Activated CD4-positive, alpha-beta T cell treated with anti-CD3 and anti-CD28 coated beads, Interleukin-2, amount 10 ng/mL, durations not matched to agents 24 days and 14 days (primary cell): ENCODE data around the gene PTPN5. TPM values are rescaled to one million over a fixed set of nuclear protein-coding genes. Genes with fewer than 3 reads are reported as not detected.

ENCODE experiments used
- DNase-seq: peaks from one replicate; pipeline ENCODE4 v3.0.0; 2022
- H3K27ac Mint-ChIP-seq: one replicate; pipeline ENCODE4 v1.8.0; 2022; ENCODE audit warnings: mild to moderate bottlenecking, mixed read lengths
- H3K27me3 Mint-ChIP-seq: one replicate; pipeline ENCODE4 v1.8.0; 2022; ENCODE audit warnings: mixed read lengths
- H3K36me3 Mint-ChIP-seq: one replicate; pipeline ENCODE4 v1.8.0; 2022; ENCODE audit warnings: low read depth, mild to moderate bottlenecking, mixed read lengths
- H3K4me1 Mint-ChIP-seq: one replicate; pipeline ENCODE4 v1.8.0; 2021; ENCODE audit warnings: mixed read lengths
- H3K4me3 Mint-ChIP-seq: one replicate; pipeline ENCODE4 v1.8.0; 2022; ENCODE audit warnings: mild to moderate bottlenecking, moderate library complexity, mixed read lengths
- H3K9me3 Mint-ChIP-seq: one replicate; pipeline ENCODE4 v1.8.0; 2021; ENCODE audit warnings: mixed read lengths
- intact Hi-C: fragments of 100-400 bp; cut with micrococcal nuclease; formaldehyde crosslinking; loops from one replicate; pipeline ENCODE4 v1.15.1; 2023
- total RNA-seq: library from RNA; stranded (reverse); gene quantifications from 2 replicates; pipeline ENCODE4 v1.2.3, GENCODE V29; 2022

Gene PTPN5
- total RNA-seq, 1 donor from 2014 or later, result not detected

DNA sequence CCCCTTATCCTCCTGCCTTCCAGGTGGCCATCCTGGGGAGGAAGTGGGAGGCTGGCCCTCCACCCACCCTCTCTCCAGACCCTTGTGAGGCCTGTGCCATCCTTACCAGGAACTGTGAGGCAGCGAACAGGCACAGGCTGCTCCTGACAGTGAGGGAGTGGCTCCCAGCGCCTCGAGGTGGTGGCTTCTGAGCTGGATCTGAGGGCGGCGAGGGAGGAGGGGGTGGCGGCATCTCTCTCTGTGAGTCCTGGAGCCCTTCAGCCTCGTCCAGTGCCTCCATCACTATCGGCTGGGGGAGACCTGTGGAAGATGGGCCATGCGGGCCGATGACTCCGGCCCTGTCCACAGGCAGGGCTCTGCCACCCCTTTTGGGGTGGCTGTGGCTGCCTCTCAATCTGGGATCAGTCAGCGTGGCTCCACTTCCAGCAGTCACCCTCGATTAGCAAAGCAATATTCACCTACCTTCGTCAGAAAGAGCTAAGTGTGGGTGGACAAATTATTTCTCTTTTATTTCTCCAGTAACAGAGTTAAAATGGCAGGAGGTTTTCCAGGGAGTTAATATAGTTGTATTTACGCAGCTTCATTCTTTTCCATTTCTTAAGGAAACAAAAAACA lies 47.6 kb downstream of the PTPN5 start:
- Mint-ChIP-seq H3K27ac (no peak overlapping the region), H3K27me3 (no peaks in the 10 kb centered on the region), H3K4me3 (no peak overlapping the region), H3K36me3 (no peaks in the 10 kb centered on the region), H3K9me3 (no peaks in the 10 kb centered on the region), H3K4me1 (no peaks in the 10 kb centered on the region)
- no peak for DNase-seq
- intact Hi-C loops, result no loop called here

GRCh38 chr11:18743365-18743764 lies 48.2 kb downstream of the PTPN5 start:
- Mint-ChIP-seq H3K4me1 (no peaks in the 10 kb centered on the region), H3K4me3 (no peak overlapping the region), H3K27me3 (no peaks in the 10 kb centered on the region), H3K36me3 (no peaks in the 10 kb centered on the region), H3K9me3 (no peaks in the 10 kb centered on the region), H3K27ac (no peak overlapping the region)
- intact Hi-C loops, result no loop called here
- no peak for DNase-seq

GRCh38 chr11:18741783-18742182 lies 49.8 kb downstream of the PTPN5 start:
- DNase-seq, result no peak
- Mint-ChIP-seq H3K27me3 (no peaks in the 10 kb centered on the region), H3K4me1 (no peaks in the 10 kb centered on the region), H3K9me3 (no peaks in the 10 kb centered on the region), H3K36me3 (no peaks in the 10 kb centered on the region), H3K4me3 (no peak overlapping the region), H3K27ac (no peak overlapping the region)
- intact Hi-C loops, result no loop called here

DNA sequence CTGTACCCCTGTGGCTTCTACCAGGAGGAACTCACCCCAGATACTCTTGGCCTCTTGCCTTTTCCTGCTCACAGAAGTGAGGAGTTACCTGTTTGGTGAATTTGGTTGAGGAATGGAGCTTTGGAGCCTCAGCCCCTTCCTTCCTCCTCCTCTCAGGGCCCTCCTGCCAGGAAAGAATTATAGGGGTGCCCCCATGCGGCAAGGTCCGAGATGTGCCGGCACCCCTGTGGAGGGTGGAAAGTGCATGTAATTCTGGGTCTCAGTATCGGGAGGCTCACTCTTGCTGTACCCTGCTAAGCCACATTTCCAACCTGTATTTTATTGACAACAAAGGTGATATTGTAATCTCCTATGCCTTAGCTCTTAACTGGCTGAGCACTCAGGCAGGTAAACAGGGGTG lies 51.9 kb downstream of the PTPN5 start:
- peaks cover 4% of the 10 kb centered on the region for H3K27me3 Mint-ChIP-seq
- no peaks in the 10 kb centered on the region for H3K9me3 Mint-ChIP-seq
- no peak overlapping the region for H3K27ac Mint-ChIP-seq
- no peak for DNase-seq
- H3K36me3 Mint-ChIP-seq, result no peaks in the 10 kb centered on the region
- no peak overlapping the region for H3K4me3 Mint-ChIP-seq
- no peaks in the 10 kb centered on the region for H3K4me1 Mint-ChIP-seq
- intact Hi-C loops, result loop anchor here (10.0 kb wide), 1 partner anchor 495 kb away; the partner anchor contains the start of gene SAA2

GRCh38 chr11:18737642-18738041 lies 54.0 kb downstream of the PTPN5 start:
- no peaks in the 10 kb centered on the region for H3K4me1 Mint-ChIP-seq
- intact Hi-C loops, result loop anchor here (10.0 kb wide), 1 partner anchor 493 kb away; the partner anchor contains the start of gene SAA2
- H3K9me3 Mint-ChIP-seq, result no peaks in the 10 kb centered on the region
- no peaks in the 10 kb centered on the region for H3K36me3 Mint-ChIP-seq
- no peak overlapping the region for H3K4me3 Mint-ChIP-seq
- DNase-seq, result no peak
- H3K27ac Mint-ChIP-seq, result no peak overlapping the region
- peaks cover 4% of the 10 kb centered on the region for H3K27me3 Mint-ChIP-seq

DNA sequence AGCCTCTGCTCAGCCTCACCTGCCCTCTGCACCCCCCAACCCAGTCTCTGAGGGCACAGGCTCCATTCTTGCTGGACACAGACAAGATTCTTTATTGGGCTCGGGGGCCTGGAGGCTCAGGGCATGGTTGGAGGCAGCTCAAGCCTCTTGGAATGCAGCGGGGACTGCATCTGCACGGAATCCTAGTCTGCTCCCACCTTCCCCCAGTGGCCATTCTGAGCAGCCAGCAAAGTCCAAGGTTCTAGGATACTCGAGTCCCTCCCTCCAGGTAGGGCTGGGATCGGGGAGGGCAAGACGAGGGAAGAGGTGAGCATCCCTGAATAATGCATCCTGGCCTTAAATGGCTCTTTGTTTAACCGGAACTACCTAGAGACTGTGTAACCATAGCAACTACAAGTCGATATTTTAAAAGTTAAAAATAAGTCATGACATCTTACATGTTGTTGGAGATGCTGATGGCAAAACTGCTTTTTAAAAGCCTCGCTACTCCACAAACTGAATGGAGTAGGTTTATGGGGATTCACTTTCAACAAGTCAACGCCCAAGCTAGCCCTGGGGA lies 54.9 kb downstream of the PTPN5 start:
- no peaks in the 10 kb centered on the region for H3K9me3 Mint-ChIP-seq
- H3K4me1 Mint-ChIP-seq, result no peaks in the 10 kb centered on the region
- no peak overlapping the region for H3K4me3 Mint-ChIP-seq
- no peaks in the 10 kb centered on the region for H3K36me3 Mint-ChIP-seq
- intact Hi-C loops, result loop anchor here (10.0 kb wide), 1 partner anchor 492 kb away; the partner anchor contains the start of gene SAA2
- H3K27me3 Mint-ChIP-seq, result peaks cover 4% of the 10 kb centered on the region
- no peak for DNase-seq
- no peak overlapping the region for H3K27ac Mint-ChIP-seq

- Mint-ChIP-seq H3K36me3 (no peaks in the 10 kb centered on the region), H3K9me3 (no peaks in the 10 kb centered on the region), H3K4me3 (no peak overlapping the region), H3K4me1 (no peaks in the 10 kb centered on the region), H3K27me3 (peaks cover 4% of the 10 kb centered on the region), H3K27ac (no peak overlapping the region)
- DNase-seq, result no peak
- intact Hi-C loops, result loop anchor here (5.0 to 10.0 kb wide), 2 partner anchors 488 to 616 kb away; partner anchors contain the start of gene SAA2
These were observed 58.4 kb downstream of the PTPN5 start for GRCh38 chr11:18733202-18733601.

- peaks cover 3% of the 10 kb centered on the region for H3K4me1 Mint-ChIP-seq
- H3K9me3 Mint-ChIP-seq, result no peaks in the 10 kb centered on the region
- intact Hi-C loops, result loop anchor here (1.0 to 10.0 kb wide), 3 partner anchors 192 to 615 kb away; partner anchors contain the start of gene SAA2
- H3K36me3 Mint-ChIP-seq, result no peaks in the 10 kb centered on the region
- H3K27me3 Mint-ChIP-seq, result peaks cover 4% of the 10 kb centered on the region
- peak; percentile 90 for DNase-seq
- H3K4me3 Mint-ChIP-seq, result no peak overlapping the region
- no peak overlapping the region for H3K27ac Mint-ChIP-seq
These were observed 59.4 kb downstream of the PTPN5 start for GRCh38 chr11:18731949-18732821.

- peaks cover 3% of the 10 kb centered on the region for H3K4me1 Mint-ChIP-seq
- peaks cover 4% of the 10 kb centered on the region for H3K27me3 Mint-ChIP-seq
- no peak overlapping the region for H3K27ac Mint-ChIP-seq
- DNase-seq, result no peak
- H3K4me3 Mint-ChIP-seq, result no peak overlapping the region
- no peaks in the 10 kb centered on the region for H3K36me3 Mint-ChIP-seq
- H3K9me3 Mint-ChIP-seq, result no peaks in the 10 kb centered on the region
- intact Hi-C loops, result loop anchor here (1.0 to 10.0 kb wide), 3 partner anchors 191 to 614 kb away; partner anchors contain the start of gene SAA2
These were observed 60.2 kb downstream of the PTPN5 start for GRCh38 chr11:18731441-18731840.

DNA sequence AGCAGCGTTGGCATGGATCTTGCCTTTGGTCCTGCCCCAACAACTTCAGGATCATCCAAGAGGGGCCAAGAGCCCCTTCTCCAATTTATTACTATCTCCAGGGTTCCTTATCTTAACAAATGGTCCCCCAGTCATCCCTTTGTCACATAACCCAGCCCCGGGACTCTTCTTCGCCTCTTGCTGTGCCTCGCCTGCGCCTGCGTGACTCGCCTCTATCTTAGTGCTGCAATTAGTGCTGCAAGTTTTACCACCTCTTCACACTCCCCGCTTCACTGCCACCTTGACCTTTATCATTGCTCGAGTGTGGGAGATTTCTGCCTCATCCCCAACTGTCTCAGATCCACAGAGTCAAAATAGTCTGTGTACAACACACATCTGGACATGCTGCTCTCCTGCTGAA lies 61.6 kb downstream of the PTPN5 start:
- intact Hi-C loops, result loop anchor here (5.0 to 10.0 kb wide), 2 partner anchors 485 to 613 kb away; partner anchors contain the start of gene SAA2
- Mint-ChIP-seq H3K36me3 (no peaks in the 10 kb centered on the region), H3K9me3 (no peaks in the 10 kb centered on the region), H3K4me1 (peaks cover 3% of the 10 kb centered on the region), H3K4me3 (no peak overlapping the region), H3K27ac (no peak overlapping the region), H3K27me3 (peaks cover 2% of the 10 kb centered on the region)
- DNase-seq, result no peak

- Mint-ChIP-seq H3K27ac (no peak overlapping the region), H3K36me3 (no peaks in the 10 kb centered on the region), H3K4me1 (peaks cover 3% of the 10 kb centered on the region), H3K27me3 (no peaks in the 10 kb centered on the region), H3K4me3 (no peak overlapping the region), H3K9me3 (no peaks in the 10 kb centered on the region)
- intact Hi-C loops, result no loop called here
- no peak for DNase-seq
These were observed 62.2 kb downstream of the PTPN5 start for GRCh38 chr11:18729426-18729825.

GRCh38 chr11:18728658-18729057 lies 62.9 kb downstream of the PTPN5 start:
- Mint-ChIP-seq H3K9me3 (no peaks in the 10 kb centered on the region), H3K36me3 (no peaks in the 10 kb centered on the region), H3K27me3 (peaks cover 3% of the 10 kb centered on the region), H3K27ac (no peak overlapping the region), H3K4me3 (no peak overlapping the region), H3K4me1 (peaks cover 3% of the 10 kb centered on the region)
- intact Hi-C loops, result no loop called here
- DNase-seq, result no peak

DNA sequence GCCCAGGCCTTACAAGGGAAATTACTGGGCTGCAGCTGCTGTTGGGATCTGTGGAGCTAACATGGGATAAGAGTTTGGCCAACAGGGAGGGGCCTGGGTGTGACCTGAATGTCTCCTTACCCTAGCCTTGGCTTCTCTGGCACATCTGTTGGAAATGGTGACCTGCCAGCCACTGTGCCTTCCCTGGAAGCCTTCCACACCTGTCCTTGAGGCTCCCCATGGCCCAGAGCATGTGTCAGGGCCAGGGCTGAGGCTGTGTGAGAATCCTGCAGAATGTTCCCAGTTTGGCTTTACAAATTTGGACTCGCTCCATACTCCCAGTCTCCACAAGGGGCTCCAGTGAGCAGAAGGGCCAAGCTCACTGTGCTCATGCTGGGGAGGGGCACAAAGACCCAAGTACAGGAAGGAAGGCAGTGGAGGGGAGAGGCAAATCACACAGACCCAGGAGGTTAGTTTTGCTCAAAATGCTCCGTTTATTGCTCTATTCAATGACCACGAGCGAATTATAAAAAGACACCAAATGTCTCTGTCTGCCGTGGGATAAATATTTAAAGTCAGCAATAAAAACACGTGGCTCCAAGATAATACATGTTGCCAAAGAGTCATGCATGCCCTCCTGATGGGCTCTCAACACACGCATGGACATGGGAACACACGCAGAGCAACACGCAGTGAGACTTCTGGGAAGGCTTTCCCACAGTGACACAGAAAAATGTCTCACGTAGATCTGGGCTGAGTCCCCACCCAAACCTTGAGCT lies 63.9 kb downstream of the PTPN5 start:
- H3K27ac Mint-ChIP-seq, result no peak overlapping the region
- peaks cover 7% of the 10 kb centered on the region for H3K27me3 Mint-ChIP-seq
- no peak overlapping the region for H3K4me3 Mint-ChIP-seq
- peaks cover 3% of the 10 kb centered on the region for H3K4me1 Mint-ChIP-seq
- intact Hi-C loops, result no loop called here
- H3K36me3 Mint-ChIP-seq, result no peaks in the 10 kb centered on the region
- peak; percentile 84 for DNase-seq
- H3K9me3 Mint-ChIP-seq, result no peaks in the 10 kb centered on the region
